BE2C (cell line): Measurements from ENCODE around the gene RANGRF.

Source experiments
- DNase-seq: peaks from one replicate; pipeline ENCODE4 v3.0.0-alpha.2; 2020
- H3K27me3 ChIP-seq: fragments of 250-450 bp; sonication (Bioruptor Pico); 2 replicates; pipeline ENCODE4 v1.5.1; 2020; ENCODE audit warnings: mild to moderate bottlenecking
- H3K36me3 ChIP-seq: fragments of 250-450 bp; sonication (Bioruptor Pico); 2 replicates; pipeline ENCODE4 v1.5.1; 2020; ENCODE audit warnings: mild to moderate bottlenecking
- H3K4me1 ChIP-seq: fragments of 250-450 bp; sonication (Bioruptor Pico); 2 replicates; pipeline ENCODE4 v1.5.1; 2020
- H3K4me3 ChIP-seq: 2 replicates; pipeline ENCODE4 v1.5.1; 2011; ENCODE audit warnings: low read depth, low read length
- H3K9me3 ChIP-seq: fragments of 250-450 bp; sonication (Bioruptor Pico); 2 replicates; pipeline ENCODE4 v1.5.1; 2020
- CTCF ChIP-seq: IDR thresholded peaks from 2 replicates; pipeline ENCODE4 v1.5.1; 2012; ENCODE audit warnings: mild to moderate bottlenecking, low read depth, low read length

RANGRF gene

GRCh38 chr17:8311131-8311790 lies 22.8 kb downstream of the RANGRF start:
- Histone ChIP-seq H3K27me3 (peaks cover 20% of the 10 kb centered on the region), H3K36me3 (no peaks in the 10 kb centered on the region), H3K9me3 (no peaks in the 10 kb centered on the region), H3K4me1 (no peaks in the 10 kb centered on the region), H3K4me3 (no peak overlapping the region)
- DNase-seq: no peak
- no peak for TF ChIP-seq CTCF

GRCh38 chr17:8312251-8312650 lies 23.8 kb downstream of the RANGRF start:
- DNase-seq: no peak
- no peaks in the 10 kb centered on the region for H3K9me3 ChIP-seq
- H3K4me3 ChIP-seq: no peak overlapping the region
- H3K27me3 ChIP-seq: peaks cover 28% of the 10 kb centered on the region
- no peaks in the 10 kb centered on the region for H3K4me1 ChIP-seq
- no peaks in the 10 kb centered on the region for H3K36me3 ChIP-seq
- no peak for TF ChIP-seq CTCF

- Histone ChIP-seq H3K9me3 (no peaks in the 10 kb centered on the region), H3K27me3 (peaks cover 28% of the 10 kb centered on the region), H3K4me3 (no peak overlapping the region), H3K36me3 (no peaks in the 10 kb centered on the region), H3K4me1 (no peaks in the 10 kb centered on the region)
- no peak for DNase-seq
- no peak for TF ChIP-seq CTCF
These were observed 24.5 kb downstream of the RANGRF start for GRCh38 chr17:8312726-8313600.

GRCh38 chr17:8314797-8315763 lies 26.6 kb downstream of the RANGRF start:
- Histone ChIP-seq H3K4me1 (no peaks in the 10 kb centered on the region), H3K36me3 (no peaks in the 10 kb centered on the region), H3K9me3 (no peaks in the 10 kb centered on the region), H3K4me3 (no peak overlapping the region), H3K27me3 (peaks cover 28% of the 10 kb centered on the region)
- DNase-seq: no peak
- TF ChIP-seq CTCF: no peak

GRCh38 chr17:8315764-8316217 lies 27.3 kb downstream of the RANGRF start:
- H3K27me3 ChIP-seq: peaks cover 28% of the 10 kb centered on the region
- DNase-seq: no peak
- no peaks in the 10 kb centered on the region for H3K4me1 ChIP-seq
- no peaks in the 10 kb centered on the region for H3K9me3 ChIP-seq
- TF ChIP-seq CTCF: no peak
- no peak overlapping the region for H3K4me3 ChIP-seq
- no peaks in the 10 kb centered on the region for H3K36me3 ChIP-seq
